ENCODE measurements around the gene RTN4RL1.

GRCh38 chr17:1913702-1914101 is 111.4 kb downstream of the RTN4RL1 start:
- no peak for TF ChIP-seq POLR2A (IDR thresholded peaks at IDR 0.05)
- TF ChIP-seq POLR2AphosphoS5 (IDR thresholded peaks at IDR 0.05), result no peak

Measured in spleen (tissue), 3 donors.